A172 (cell line): Measurements from ENCODE around the gene FGF4. TPM values are rescaled to one million over a fixed set of nuclear protein-coding genes. Genes with fewer than 3 reads are reported as not detected.

ENCODE experiments used
- DNase-seq: peaks from one replicate; pipeline ENCODE4 v3.0.0-alpha.2; 2015; ENCODE audit warnings: low spot score
- total RNA-seq: library from RNA; depleted of rRNA; stranded (reverse); fragments of >200 nt; shearing (Covaris generic); gene quantifications from 2 replicates; pipeline ENCODE4 v1.2.3, GENCODE V29; 2014; rRNA removed

The FGF4 gene
- not detected in 2 replicates for total RNA-seq

DNA sequence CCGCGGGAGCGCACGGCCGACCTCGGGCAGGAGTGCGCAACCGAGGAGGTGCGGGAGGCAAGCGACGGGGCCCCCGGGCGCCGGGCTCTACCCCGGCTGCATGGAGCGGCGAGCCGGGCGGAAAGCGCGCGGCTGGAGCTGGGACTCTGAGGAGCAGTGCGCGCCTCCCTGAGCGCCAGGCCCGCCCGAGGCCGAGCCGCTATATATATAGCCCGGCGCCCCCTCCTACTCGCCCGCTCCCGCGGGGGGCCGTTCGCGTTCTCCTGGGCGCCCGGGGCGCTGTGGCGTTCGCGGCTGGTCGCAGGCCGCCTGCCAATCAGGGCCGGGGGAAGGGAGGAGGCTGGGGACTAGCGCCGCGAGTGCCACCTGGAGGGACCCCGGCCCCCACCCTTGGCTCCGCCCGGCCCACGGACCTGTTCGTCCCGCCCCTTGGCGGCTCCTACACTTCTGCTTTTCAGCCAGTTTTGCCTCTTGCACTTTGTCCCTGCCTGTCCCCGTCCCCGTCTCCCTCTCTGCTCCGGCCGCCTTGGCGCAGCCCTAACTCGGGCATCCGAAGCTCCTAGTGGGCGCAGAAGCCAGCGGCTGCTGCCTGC lies at the start of gene FGF4:
FGF4 (minus strand) TSS at position 179 of the 593 bp plus-strand sequence. CDS start 257 bp downstream, outside the sequence.
- no peak for DNase-seq

GRCh38 chr11:69823641-69824265 lies 48.6 kb upstream of the FGF4 start:
- no peak for DNase-seq

- no peak for DNase-seq
Observed at GRCh38 chr11:69822676-69823494, 47.7 kb upstream of the FGF4 start.

DNA sequence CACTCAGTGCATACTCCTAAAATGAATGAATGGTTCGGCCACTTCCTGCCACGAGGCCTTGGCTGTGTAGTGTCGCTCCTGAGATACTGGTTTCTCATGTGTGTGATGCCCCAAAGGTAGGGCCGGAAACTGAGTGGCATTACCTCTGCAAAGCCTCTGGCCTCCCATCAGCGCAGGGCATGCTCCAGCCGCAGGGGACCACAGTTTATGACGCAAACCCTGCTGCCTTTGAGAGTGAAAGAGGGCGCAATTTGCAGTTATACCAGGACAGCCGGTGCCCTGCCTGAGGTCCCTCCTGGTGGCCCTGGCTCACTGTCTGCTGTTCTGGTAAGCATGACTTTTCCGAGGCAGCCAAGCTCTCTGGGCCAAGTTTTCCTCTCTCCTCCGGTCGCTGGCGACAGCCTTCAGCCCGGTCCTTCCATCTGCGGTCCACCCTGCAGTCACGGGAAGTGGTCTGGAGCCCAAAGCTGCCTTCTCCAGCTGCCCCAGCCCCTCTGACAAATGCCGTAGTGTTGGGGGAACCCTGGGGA lies 46.4 kb upstream of the FGF4 start:
- DNase-seq = no peak

- DNase-seq = no peak
Observed at GRCh38 chr11:69820441-69820840, 45.3 kb upstream of the FGF4 start.

GRCh38 chr11:69819541-69820070 lies 44.5 kb upstream of the FGF4 start:
- no peak for DNase-seq

DNA sequence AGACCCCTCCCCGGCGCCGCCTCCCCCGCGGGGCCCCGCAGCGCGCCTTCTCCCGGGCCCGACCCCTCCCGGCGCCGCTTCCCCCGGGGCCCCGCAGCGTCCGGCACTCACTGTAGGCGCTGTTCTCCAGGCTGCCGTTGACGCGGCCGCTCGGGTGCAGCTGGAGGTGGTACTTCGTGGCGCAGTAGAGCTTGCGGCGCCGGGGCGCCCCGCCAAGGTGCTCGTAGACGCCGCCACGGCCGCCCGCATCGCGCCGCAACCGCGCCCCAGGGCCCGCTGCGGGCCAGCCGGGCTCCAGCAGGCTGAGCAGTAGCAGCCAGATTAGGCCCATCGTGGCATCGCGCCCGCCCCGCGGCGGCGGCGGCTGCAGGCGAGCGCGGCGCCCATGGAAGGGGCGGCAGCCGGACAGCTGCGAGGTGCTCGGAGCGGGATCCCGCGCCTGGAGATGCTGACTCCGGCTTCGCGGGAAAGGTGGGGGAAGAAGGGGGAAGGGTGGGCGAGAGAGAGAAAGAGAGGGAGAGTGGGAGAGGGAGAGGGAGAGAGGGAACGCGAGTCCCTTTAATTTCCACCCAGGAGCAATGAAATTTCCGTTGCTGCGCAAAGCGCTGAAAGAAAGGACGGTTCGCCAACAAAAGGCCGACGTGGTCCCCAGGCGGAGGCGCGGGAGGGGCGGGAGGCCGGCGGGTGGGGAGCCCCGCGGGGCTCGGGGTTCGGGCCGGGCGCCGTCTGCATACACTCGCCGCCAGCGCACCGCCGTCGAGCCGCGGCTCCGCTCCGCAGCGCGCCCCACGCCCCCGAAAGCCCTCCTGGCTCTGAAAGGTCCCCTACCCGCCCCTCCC lies 43.7 kb upstream of the FGF4 start, which contains the start of gene FGF3:
FGF3 (minus strand) TSS at position 814 of the 839 bp plus-strand sequence; CDS start at position 331, 483 bp downstream.
- DNase-seq = no peak

GRCh38 chr11:69818231-69818602 lies 43.1 kb upstream of the FGF4 start:
- no peak for DNase-seq

DNA sequence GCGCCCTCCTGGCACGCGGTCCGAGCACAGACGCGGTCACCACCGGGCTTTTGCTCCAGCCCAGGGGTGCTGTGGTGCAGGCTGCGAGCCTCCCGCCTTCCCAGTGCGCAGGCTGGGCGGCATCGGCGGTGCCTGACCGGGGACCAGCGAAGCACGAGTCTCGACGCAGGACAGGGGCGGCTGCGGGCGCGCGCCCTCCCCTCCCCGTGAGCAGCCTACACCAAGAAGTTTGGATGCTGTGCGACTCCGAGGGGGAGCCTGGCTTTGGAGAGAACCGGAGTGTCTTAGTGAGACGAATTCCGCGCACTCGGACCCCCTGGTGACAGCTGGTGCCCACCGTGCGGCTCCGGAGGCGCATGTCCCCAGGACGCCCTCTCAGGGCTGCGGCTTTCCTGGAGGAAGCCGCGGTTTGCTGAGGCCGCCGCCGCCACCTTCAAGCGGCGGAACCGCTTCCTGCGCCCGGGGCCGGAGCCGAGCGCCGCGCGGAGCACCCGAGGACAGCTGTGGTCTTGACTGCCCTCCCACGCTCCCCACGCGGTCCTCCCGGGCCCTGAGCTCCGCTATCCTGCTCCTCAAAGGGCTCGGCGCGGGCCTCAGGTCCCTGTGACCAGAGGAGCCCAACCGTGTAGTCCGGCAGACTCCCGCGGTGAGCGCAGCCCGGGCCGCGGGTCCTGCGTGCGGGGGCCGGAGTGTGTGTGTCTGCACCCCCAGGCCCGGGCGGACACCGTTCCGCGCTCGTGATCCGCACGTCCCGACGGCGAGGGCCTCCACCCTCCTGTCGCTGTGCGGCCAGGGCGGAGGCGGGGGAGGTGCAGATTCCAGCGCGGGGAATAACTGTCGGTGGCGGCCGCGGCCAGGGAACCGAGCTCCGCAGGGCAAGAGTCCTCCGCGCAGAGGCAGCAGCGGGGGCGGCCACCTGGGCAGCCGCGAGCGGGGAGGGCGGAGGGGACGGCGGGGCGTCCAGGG lies 42.4 kb upstream of the FGF4 start:
- peak; percentile 6 for DNase-seq

- no peak for DNase-seq
Observed at GRCh38 chr11:69816671-69817070, 41.5 kb upstream of the FGF4 start.

GRCh38 chr11:69815973-69816372 lies 40.8 kb upstream of the FGF4 start:
- no peak for DNase-seq

GRCh38 chr11:69814902-69815301 lies 39.8 kb upstream of the FGF4 start:
- no peak for DNase-seq

DNA sequence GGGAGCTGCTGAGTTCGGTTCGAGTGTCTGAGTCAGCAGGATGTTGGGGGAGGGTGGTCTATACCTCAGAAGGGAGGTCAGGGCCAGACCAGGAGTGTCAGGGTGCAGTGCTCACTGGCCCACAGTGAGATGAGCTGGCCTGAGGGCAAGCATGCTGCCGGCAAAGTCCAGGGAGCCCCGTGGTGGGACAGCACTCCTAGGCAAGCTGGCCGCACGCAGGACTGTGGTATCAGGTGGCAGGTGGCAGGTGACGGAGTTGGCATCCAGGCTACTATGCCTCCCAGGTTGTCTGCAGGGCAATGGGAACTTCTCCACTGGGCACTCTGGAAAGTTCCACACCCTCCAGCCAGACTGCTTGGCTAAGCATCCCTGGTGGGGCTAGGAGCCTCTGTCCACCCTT lies 39.3 kb upstream of the FGF4 start:
- DNase-seq = peak; percentile 26

DNA sequence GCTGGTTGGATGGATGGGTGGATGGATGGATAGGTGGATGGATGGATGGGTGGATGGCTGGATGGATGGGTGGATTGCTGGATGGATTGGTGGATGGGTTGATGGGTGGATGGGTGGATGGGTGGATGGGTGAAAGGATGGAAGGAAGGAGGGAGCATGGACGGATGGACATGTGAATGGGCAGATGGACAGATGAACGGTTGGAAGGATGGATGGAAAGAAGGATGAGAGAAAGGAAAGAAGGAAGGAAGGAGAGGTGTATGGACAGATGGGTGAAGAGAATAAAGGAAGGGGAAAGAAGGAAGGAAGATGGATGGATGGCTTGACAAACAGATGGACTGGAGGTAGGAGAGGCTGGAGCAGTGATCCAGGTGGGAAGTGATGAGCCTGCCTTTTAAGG lies 38.7 kb upstream of the FGF4 start:
- no peak for DNase-seq

DNA sequence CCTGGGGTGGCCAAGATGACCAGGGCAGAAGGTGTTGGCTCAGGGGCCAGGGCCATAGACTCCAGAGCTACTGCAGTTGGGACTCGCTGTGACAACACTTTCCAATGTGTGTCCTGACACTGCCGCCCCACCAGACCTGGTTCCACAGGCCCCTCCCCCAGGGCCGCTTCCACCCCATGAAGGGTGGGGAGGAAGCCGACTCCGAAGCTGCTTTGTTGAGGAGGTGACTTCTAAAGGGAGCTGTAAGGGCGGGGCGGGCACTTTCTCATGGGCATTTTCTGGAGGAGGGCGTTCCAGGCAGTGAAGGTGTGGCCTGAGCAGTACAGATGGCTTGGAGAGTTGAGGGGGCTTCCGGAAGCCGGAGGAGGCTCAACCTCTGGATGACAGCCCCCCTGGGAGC lies 37.8 kb upstream of the FGF4 start:
- no peak for DNase-seq

DNA sequence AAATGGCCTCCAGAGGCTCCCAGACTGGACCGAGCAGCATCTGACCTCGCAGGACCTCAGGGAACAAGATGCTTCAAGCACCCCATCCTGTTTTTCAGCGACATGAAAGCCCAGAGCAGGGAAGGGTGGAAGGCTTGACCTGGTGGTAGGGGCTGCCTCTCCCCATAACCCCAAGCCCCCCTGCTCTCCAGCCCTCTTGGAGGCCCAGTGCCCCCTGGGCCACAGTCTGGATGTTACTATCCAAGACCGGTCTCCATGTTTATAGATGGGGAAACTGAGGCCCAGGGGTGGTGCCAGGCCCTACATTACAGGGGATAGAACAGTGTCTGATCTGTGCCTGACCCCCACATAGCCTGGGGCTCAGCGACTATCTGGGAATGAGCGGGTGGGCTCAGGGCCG lies 37.1 kb upstream of the FGF4 start:
- DNase-seq = no peak

DNA sequence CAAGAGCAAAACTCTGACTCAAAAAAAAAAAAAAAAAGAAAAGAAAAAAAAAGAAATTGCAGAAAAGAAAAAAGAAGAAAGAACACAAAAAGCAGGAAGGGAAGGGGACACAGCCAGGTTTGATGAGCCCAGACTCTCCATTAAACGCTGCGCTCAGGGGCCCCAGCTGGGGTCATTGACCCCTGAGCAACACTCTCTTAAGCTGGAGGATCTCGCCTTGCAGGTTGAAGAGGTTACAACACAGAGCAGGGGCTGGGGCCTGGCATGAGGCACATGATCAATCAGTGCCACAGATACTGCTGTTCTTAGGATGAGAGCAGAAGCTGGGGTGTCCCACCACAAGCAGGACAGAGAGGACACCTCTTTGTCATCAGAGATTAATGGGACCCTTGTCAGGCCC lies 36.3 kb upstream of the FGF4 start:
- no peak for DNase-seq

DNA sequence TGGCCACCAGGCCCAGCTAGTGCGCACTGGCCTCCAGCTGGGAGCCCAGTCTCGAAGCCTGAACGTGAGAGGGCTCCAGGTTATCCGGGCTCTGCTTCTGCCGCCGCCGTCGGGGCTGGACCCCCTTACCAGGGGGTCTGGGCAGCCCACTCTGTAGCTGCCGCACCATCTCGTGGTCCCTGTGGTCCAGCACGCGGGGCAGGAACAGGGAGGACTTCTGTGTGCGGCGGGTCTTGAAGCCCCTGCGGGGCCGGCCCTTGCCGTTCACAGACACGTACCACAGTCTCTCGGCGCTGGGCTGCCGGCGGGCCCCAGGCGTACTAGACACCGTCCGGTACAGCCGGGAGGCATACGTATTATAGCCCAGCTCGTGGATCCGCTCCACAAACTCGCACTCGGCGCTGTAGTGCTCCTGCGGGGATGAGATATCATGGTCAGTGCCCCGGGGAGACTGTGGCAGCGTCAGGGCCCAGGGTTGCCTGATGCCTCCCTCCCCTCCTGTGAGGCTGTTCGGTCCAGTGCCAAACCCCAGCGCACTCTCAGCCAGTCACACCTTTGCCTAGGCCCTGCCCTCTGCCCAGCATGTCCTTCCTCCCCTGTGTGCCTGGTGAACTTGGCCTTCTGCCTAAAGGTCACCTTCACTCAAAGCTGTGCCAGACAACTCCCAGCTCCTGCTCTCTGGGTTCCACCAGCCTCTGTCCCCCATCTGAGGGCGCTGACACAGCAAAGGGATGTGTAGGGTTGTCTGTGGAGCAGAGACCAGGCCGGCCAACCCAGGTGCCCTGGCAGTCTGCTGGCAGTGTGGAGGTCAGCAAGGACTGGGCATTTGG lies 35.4 kb upstream of the FGF4 start:
- no peak for DNase-seq

GRCh38 chr11:69808667-69809086 lies 33.5 kb upstream of the FGF4 start:
- DNase-seq = peak; percentile 49
